NB4 (cell line): Measurements from ENCODE around the gene VDR.

Source experiments
- CTCF ChIP-seq: IDR thresholded peaks from one replicate; pipeline ENCODE4 v1.5.1; 2012; ENCODE audit warnings: low read depth, low read length
- MAX ChIP-seq: IDR thresholded peaks from 2 replicates; pipeline ENCODE4 v1.6.1; 2011; ENCODE audit warnings: low read depth, low read length
- MYC ChIP-seq: IDR thresholded peaks from 2 replicates; pipeline ENCODE4 v1.6.1; 2011; ENCODE audit warnings: low read depth, low read length
- POLR2A ChIP-seq: IDR thresholded peaks from 2 replicates; pipeline ENCODE4 v1.6.1; 2011; ENCODE audit warnings: mild to moderate bottlenecking; ENCODE audit not compliant: insufficient read length; ENCODE audit errors: extremely low read depth

GRCh38 chr12:47907851-47908454 lies 3.2 kb upstream of the VDR start:
- TF ChIP-seq CTCF (no peak), POLR2A (no peak), MYC (no peak), MAX (no peak)
